ENCODE measurements around the gene TRAFD1.
A peak's percentile ranks its signal among the peaks of the same experiment; 100 is the strongest.

The TRAFD1 gene

GRCh38 chr12:112115259-112116045 lies 9.9 kb upstream of the TRAFD1 start:
- no peak for DNase-seq (ENCODE audit: low spot score)

DNA sequence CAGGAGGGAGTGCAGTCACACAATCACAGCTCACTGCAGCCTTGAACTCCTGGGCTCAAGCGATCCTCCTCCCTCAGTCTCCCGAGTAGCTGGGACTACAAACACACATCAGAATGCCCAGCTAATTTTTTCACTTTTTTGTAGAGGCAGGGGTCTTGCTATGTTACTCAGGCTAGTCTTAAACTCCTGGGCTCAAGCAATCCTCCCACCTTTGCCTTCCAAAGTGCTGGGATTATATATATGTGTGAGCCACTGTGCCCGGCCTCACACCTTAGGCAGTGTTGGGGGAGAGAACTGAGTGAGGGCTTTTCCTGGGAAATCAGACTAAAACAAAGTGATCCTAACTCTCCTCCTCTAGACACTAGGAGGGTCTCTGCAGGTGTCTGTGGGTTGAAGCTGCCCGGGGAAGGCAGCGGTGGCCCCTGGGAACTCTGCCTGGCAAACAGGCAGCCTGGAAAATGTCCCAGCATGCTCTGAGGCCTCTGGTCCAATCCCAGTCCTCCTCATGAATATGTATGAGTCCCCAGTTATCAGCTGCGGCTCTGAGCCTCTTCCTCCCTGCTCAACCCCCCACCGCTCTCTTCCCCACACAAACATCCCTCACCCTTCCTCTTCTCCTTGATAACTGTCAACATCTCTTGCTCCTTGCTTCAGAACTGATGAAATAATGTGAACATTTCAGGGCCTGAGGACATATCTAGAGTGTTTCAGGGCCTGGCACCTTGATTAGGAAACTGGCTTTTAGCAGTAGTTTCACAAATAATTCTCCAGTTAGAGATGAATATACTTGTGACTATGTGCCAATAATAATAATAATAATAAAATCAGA lies 8.9 kb upstream of the TRAFD1 start:
- DNase-seq (ENCODE audit: low spot score): peak; percentile 16

- DNase-seq (ENCODE audit: low spot score): no peak
Observed at GRCh38 chr12:112117685-112118084, 7.7 kb upstream of the TRAFD1 start.

GRCh38 chr12:112121780-112122565 lies 3.4 kb upstream of the TRAFD1 start:
- DNase-seq (ENCODE audit: low spot score): no peak

- no peak for DNase-seq (ENCODE audit: low spot score)
Observed at GRCh38 chr12:112122823-112123690, 2.3 kb upstream of the TRAFD1 start.

- no peak for DNase-seq (ENCODE audit: low spot score)
Observed at GRCh38 chr12:112124918-112125249, 476 bp upstream of the TRAFD1 start.

GRCh38 chr12:112126000-112126438 lies 659 bp downstream of the TRAFD1 start:
- DNase-seq (ENCODE audit: low spot score): no peak

DNA sequence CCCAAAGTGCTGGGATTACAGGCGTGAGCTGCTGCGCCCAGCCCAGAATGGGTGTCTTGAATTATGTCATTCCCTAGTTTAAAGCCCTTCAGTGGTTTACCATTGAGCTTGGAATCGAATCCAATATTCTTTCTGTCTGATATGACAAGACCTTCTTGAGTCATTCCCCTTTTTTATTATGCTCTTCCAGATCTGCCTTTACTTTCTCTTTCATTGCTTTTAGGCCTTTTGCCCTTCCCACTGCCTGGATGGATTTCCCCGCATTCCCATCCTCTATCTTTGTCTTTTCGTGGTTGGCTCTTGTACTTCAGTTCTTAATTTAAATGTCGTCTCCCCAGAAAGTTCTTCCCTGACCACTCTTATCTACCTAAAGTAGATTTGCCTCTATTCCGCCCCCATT lies 1.6 kb downstream of the TRAFD1 start:
- DNase-seq (ENCODE audit: low spot score): no peak

DNA sequence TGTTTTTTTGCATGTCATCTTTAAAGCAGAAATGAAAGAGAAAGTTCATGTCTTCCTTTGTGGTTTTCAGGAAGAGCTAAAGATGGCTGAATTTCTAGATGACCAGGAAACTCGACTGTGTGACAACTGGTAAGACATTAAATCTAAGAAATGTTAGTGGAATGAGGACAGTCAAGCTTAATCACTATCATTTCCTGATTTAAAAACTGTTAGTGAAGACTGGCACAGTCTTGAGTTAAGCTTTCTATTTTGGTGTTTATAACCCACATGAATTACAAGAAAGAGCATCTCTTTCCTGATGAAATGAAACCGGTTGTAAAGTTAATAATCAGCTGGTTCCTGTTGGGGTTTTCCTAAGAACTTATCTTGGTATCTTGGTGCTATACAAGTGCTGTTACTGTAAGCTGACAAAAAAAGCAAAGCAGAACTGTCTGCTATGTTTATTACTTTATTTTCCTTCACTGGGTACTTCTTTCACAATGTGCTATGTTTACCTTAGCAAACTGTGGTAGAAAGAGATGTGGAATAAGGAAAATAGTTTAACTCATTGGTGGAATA lies 5.2 kb downstream of the TRAFD1 start:
- peak; percentile 32 for DNase-seq (ENCODE audit: low spot score)

GRCh38 chr12:112131686-112132085 lies 6.3 kb downstream of the TRAFD1 start:
- DNase-seq (ENCODE audit: low spot score): no peak

- no peak for DNase-seq (ENCODE audit: low spot score)
Observed at GRCh38 chr12:112133418-112133817, 8.1 kb downstream of the TRAFD1 start.

DNA sequence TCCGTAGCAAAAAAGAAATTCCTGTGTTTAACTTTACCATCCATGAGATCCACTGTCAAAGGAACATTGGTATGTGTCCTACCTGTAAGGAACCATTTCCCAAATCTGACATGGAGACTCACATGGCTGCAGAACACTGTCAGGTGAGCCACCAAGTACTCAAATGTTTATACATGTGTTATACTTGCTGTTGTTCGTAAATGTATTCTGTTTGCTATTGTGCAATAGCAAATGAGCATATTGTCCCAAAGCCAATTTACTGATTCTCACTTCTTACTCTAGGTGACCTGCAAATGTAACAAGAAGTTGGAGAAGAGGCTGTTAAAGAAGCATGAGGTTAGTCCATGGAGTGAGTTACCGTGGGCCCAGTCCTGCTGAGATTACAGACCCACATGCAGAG lies 9.4 kb downstream of the TRAFD1 start:
- no peak for DNase-seq (ENCODE audit: low spot score)

DNA sequence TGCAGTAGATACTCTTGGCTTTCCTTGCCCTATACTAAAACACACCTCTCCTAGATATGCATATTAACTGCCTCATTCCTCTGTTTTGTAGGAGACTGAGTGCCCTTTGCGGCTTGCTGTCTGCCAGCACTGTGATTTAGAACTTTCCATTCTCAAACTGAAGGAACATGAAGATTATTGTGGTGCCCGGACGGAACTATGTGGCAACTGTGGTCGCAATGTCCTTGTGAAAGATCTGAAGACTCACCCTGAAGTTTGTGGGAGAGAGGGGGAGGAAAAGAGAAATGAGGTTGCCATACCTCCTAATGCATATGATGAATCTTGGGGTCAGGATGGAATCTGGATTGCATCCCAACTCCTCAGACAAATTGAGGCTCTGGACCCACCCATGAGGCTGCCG lies 15.4 kb downstream of the TRAFD1 start:
- DNase-seq (ENCODE audit: low spot score): no peak

DNA sequence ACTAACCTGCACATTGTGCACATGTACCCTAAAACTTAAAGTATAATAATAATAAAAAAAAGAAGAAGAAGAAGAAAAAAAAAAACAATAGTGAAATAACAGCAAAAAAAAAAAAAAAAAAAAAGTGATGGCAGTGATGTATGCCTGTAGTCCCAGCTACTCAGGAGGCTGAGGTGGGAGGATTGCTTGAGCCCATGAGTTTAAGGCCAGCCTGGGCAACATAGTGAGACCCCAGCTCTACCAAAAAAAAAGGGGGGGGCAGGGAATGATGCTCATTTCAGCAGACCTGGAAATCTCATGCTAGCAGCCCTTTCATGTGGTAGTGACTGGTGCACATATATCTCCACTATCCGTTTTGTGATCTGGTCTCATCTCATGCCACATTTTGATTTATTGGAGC lies 20.8 kb downstream of the TRAFD1 start:
- no peak for DNase-seq (ENCODE audit: low spot score)

DNA sequence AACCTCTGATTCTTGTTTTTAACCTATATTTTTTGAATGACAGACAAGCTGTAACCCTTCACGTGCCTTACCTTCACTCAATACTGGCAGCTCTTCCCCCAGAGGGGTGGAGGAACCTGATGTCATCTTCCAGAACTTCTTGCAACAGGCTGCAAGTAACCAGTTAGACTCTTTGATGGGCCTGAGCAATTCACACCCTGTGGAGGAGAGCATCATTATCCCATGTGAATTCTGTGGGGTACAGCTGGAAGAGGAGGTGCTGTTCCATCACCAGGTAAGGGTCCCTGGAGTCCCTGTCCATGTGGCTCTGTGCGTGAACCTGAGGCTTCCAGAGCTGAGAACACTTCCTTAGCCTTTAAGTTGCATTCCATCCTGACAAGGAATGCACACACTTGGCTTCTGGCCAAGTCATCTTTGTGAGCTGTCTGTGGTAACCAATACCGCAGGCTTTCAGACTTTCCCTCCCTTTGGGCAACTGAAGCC lies 22.7 kb downstream of the TRAFD1 start:
- DNase-seq (ENCODE audit: low spot score): no peak

- no peak for DNase-seq (ENCODE audit: low spot score)
Observed at GRCh38 chr12:112149596-112149995, 24.2 kb downstream of the TRAFD1 start.

GRCh38 chr12:112151766-112152541 lies 26.6 kb downstream of the TRAFD1 start:
- no peak for DNase-seq (ENCODE audit: low spot score)

DNA sequence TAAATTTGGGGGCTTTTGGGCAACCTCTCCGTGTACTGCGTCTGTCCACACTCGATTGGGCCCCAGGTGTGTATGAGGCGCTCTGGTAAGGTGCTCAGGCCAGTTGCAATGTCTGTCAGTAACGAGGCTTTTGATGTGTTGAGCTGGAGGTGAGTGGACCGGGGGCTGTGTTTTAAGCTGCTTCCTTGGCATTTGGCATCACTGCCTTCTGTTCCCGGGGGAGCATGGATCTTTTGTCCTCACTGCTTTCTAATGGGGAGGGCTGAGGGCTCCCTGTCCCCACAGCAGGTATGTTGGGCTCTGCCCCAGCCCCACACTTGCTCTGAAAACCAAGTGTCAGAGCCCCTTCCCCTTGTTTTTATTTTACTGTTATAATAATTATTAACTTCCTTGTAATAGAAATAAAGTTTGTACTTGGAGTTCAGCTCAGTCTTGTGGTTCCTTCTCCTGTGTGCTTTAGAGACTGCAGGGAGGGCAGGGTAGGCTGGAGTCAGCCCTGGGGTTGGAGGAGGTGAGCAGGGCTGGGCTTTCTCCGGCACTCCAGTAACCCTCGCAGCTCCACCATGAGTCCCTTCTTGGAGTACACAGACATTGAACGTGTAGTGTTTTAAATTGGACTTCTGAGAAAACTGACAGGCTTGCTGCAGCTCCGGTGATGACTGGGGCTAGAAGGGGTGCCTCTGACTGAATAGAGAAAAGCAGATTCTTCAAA lies 28.0 kb downstream of the TRAFD1 start:
- no peak for DNase-seq (ENCODE audit: low spot score)

GRCh38 chr12:112153893-112154219 lies 28.5 kb downstream of the TRAFD1 start:
- no peak for DNase-seq (ENCODE audit: low spot score)

All from germinal center (tissue), 1 donor.